VCaP (cell line): ENCODE results near the gene SIK3.
A peak's percentile ranks its signal among the peaks of the same experiment; 100 is the strongest.

Source experiments
- H3K27ac ChIP-seq: fragments of 450-650 bp; 2 replicates; pipeline ENCODE4 v1.5.1; 2017
- TF ChIP-seq, protein P1 (sequence below): fragments of 450-650 bp; conservative IDR thresholded peaks from 2 replicates; pipeline ENCODE4 v1.5.1; 2017; ENCODE audit warnings: mild to moderate bottlenecking, moderate library complexity

SIK3 gene

DNA sequence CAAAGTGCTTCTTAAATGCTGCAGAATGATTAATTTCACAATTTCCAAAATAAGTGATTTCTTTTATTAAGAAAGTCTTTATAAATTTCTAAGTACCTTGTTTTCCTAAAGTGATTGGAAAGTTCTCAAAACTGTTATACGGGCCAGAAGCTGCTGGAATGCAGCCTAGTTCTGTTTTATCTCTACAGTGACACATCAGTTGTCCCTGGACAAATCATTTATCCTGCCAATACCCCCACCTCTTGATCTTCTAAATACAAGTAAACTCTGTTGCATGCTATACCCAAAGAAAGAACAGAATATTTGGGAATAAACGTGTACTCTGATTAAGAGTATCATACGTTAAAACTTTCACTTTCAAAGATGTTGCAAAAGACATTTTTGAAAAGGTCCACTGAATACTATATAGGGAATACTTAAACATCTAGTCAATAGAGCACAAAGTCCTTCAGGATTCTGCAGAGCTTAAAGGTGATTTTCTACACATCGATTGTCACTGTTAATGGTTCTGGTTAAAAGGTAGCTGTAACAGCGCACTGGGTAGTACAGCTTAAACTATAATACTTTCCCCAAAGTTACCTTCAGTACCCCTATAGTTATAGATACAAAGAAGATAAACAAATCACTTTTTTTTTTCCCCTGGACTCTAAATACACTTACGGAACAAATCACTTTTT is 168.7 kb downstream of the SIK3 start:
- H3K27ac ChIP-seq: no peak overlapping the region
- TF ChIP-seq, protein P1, sequence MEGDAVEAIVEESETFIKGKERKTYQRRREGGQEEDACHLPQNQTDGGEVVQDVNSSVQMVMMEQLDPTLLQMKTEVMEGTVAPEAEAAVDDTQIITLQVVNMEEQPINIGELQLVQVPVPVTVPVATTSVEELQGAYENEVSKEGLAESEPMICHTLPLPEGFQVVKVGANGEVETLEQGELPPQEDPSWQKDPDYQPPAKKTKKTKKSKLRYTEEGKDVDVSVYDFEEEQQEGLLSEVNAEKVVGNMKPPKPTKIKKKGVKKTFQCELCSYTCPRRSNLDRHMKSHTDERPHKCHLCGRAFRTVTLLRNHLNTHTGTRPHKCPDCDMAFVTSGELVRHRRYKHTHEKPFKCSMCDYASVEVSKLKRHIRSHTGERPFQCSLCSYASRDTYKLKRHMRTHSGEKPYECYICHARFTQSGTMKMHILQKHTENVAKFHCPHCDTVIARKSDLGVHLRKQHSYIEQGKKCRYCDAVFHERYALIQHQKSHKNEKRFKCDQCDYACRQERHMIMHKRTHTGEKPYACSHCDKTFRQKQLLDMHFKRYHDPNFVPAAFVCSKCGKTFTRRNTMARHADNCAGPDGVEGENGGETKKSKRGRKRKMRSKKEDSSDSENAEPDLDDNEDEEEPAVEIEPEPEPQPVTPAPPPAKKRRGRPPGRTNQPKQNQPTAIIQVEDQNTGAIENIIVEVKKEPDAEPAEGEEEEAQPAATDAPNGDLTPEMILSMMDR: no peak

- no peak overlapping the region for H3K27ac ChIP-seq
- TF ChIP-seq, protein P1: no peak
Measured at GRCh38 chr11:116928845-116929244, 169.4 kb downstream of the SIK3 start.

DNA sequence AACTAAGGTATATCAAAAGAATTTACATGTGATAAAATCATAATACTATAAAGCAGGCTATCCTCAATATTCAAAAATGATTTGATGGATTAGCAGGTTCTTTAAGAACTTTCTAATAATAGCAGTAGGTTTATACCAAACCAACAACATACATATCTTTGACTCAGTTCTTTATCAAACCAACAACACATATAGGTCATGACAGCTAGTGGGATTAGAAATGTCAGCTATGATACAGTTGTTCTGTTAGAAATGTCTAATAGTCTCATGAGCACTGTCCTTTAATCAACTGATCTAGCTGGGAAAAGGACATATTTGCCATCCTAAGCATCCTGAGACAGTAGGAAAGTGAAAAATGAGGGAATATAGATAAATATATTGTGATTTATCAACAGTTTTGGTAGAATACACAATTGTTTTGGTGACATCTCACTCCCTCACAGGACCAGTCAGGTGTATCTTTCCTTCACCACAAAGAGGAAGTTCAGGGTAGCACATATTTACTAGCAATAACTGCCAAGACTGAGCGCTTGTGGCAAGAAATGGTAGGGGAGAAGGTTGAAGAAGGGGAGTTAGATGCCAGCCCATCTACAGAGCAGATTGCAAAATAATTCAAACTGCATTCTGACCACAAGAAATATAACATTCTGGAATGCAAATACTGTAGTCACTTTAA is 170.0 kb downstream of the SIK3 start:
- TF ChIP-seq, protein P1: no peak
- peak overlapping the region; percentile 22 for H3K27ac ChIP-seq

DNA sequence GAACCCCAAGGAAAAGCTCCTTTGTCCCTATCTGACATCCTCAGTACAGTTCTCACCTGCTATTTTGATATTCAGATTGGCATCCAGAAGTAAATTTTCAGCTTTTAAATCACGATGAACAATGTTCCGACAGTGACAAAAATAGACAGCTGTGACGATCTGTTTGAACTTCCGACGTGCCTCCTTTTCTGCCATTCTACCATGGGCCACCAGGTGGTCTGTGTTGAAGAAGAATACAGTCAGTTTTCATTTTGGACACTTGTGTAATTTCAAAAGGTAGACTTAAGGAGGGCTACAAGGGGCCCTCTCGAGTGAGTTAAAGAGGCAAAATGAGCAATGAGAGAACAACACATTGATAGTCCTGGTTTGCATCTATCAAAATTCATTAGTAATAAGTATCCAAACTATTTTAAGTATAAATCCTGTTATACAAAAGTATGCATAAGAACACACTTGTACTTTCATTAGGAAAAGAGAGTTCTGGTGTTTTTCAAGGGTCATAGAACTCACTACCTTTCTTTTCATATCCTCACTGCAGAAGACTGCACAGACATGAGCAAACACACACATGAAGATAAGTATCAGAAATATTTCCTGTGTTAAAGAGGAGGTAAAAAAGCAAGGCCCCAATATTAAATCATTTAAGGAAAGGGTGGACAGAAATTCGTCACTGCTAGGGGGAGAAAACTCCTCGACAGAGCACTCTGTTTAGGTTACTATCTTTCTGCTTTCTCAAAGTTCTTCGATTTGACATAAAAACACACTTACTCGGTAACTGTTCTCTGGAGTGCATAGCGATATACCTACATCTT is 170.9 kb downstream of the SIK3 start:
- TF ChIP-seq, protein P1: peak; percentile 50
- H3K27ac ChIP-seq: peak overlapping the region; percentile 22

GRCh38 chr11:116925050-116925449 is 173.2 kb downstream of the SIK3 start:
- TF ChIP-seq, protein P1: no peak
- no peak overlapping the region for H3K27ac ChIP-seq

- TF ChIP-seq, protein P1: no peak
- H3K27ac ChIP-seq: no peak overlapping the region
Measured at GRCh38 chr11:116918925-116919655, 179.1 kb downstream of the SIK3 start.
